HEK293T (cell line): ENCODE measurements around the gene ANKRD44.

Source experiments
- L3MBTL2 ChIP-seq: fragments of 450-650 bp; conservative IDR thresholded peaks from 2 replicates; pipeline ENCODE4 v1.6.1; 2016; ENCODE audit warnings: mild to moderate bottlenecking
- NFRKB ChIP-seq: fragments of 450-650 bp; IDR thresholded peaks from 2 replicates; pipeline ENCODE4 v1.6.1; 2016; ENCODE audit warnings: mild to moderate bottlenecking, moderate library complexity
- SP1 ChIP-seq: fragments of 450-650 bp; IDR thresholded peaks from 2 replicates; pipeline ENCODE4 v1.6.1; 2017
- TARDBP ChIP-seq: fragments of 450-650 bp; IDR thresholded peaks from 2 replicates; pipeline ENCODE4 v1.6.1; 2016

DNA sequence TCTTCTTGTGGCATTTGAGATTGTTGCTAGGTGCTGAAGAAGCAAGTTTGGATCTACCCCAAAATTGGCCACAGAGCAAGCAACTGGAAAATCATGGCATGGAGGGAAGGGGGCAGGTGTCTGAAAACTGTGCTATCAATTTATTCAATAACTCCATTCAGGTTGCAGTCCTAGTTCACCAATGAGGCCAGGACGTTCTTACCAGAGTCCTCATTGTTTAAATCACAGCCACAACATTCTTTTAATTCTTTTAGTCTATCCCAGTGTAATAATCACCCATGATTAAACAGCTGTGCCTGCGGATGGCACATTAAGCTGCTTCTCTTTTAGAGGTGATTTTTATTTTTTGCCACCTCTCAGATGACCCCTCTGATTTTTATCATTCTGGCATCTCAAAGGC, 103.5 kb downstream of the ANKRD44 start:
- no peak for TF ChIP-seq SP1
- TF ChIP-seq TARDBP = no peak
- no peak for TF ChIP-seq NFRKB
- TF ChIP-seq L3MBTL2 = no peak
